SK-N-SH (cell line): Measurements from ENCODE around the gene UTP11.

ENCODE experiments used
- CTCF ChIP-seq: fragments of 200-600 bp; sonication (generic); IDR thresholded peaks from 2 replicates; pipeline ENCODE4 v1.6.1; 2017; ENCODE audit warnings: antibody characterized with exemption, mild to moderate bottlenecking, moderate library complexity
- EP300 ChIP-seq, 2 experiments: IDR thresholded peaks; 2 replicates each; pipeline versions ENCODE4 v1.4.0 to v1.6.1; 2012; ENCODE audit warnings: borderline replicate concordance in 1 of 2, low read depth in 1 of 2, low read length in 1 of 2
- EZH2phosphoT487 ChIP-seq: fragments of 200-600 bp; sonication (generic); IDR thresholded peaks from 2 replicates; pipeline ENCODE4 v1.6.1; 2017; ENCODE audit warnings: low read depth, mixed run types, mild to moderate bottlenecking, antibody characterized with exemption, moderate library complexity, borderline replicate concordance
- JUND ChIP-seq: IDR thresholded peaks from 2 replicates; pipeline ENCODE4 v1.4.0; 2012
- MAX ChIP-seq: IDR thresholded peaks from 2 replicates; pipeline ENCODE4 v1.4.0; 2012; ENCODE audit warnings: low read depth
- POLR2AphosphoS5 ChIP-seq: IDR thresholded peaks from 2 replicates; pipeline ENCODE4 v1.6.1; 2012; ENCODE audit warnings: low read depth, low read length
- RAD21 ChIP-seq: IDR thresholded peaks from 2 replicates; pipeline ENCODE4 v1.6.1; 2012; ENCODE audit warnings: mild to moderate bottlenecking, low read length
- SIN3A ChIP-seq: IDR thresholded peaks from 2 replicates; pipeline ENCODE4 v1.6.1; 2012; ENCODE audit warnings: low read depth, mild to moderate bottlenecking, low read length, moderate library complexity, borderline replicate concordance
- ZBTB33 ChIP-seq: IDR thresholded peaks from 2 replicates; pipeline ENCODE4 v1.4.0; 2012; ENCODE audit warnings: low read depth, borderline replicate concordance
- TF ChIP-seq, protein P1 (sequence below): IDR thresholded peaks from 2 replicates; pipeline ENCODE4 v1.6.1; 2012; ENCODE audit warnings: mild to moderate bottlenecking, low read depth, low read length, moderate library complexity

GRCh38 chr1:38027201-38028104 lies 14.9 kb downstream of the UTP11 start:
- TF ChIP-seq CTCF (no peak), RAD21 (no peak), MAX (no peak), POLR2AphosphoS5 (no peak), EZH2phosphoT487 (no peak), EP300 (IDR thresholded peaks at IDR 0.05; ENCODE audit: borderline replicate concordance in 1 of 2, low read depth in 1 of 2, low read length in 1 of 2) (no peak), JUND (no peak), SIN3A (no peak), ZBTB33 (no peak)
- TF ChIP-seq, protein P1, sequence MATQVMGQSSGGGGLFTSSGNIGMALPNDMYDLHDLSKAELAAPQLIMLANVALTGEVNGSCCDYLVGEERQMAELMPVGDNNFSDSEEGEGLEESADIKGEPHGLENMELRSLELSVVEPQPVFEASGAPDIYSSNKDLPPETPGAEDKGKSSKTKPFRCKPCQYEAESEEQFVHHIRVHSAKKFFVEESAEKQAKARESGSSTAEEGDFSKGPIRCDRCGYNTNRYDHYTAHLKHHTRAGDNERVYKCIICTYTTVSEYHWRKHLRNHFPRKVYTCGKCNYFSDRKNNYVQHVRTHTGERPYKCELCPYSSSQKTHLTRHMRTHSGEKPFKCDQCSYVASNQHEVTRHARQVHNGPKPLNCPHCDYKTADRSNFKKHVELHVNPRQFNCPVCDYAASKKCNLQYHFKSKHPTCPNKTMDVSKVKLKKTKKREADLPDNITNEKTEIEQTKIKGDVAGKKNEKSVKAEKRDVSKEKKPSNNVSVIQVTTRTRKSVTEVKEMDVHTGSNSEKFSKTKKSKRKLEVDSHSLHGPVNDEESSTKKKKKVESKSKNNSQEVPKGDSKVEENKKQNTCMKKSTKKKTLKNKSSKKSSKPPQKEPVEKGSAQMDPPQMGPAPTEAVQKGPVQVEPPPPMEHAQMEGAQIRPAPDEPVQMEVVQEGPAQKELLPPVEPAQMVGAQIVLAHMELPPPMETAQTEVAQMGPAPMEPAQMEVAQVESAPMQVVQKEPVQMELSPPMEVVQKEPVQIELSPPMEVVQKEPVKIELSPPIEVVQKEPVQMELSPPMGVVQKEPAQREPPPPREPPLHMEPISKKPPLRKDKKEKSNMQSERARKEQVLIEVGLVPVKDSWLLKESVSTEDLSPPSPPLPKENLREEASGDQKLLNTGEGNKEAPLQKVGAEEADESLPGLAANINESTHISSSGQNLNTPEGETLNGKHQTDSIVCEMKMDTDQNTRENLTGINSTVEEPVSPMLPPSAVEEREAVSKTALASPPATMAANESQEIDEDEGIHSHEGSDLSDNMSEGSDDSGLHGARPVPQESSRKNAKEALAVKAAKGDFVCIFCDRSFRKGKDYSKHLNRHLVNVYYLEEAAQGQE: no peak
